A673 (cell line): Measurements from ENCODE around the gene SMIM28.

Source experiments
- CTCF ChIP-seq: fragments of 300-800, 200-600 bp; sonication (generic); conservative IDR thresholded peaks from 2 replicates; pipeline ENCODE4 v1.5.1; 2017; ENCODE audit warnings: low read depth, mild to moderate bottlenecking, antibody characterized with exemption, low read length, moderate library complexity, mixed read lengths
- EZH2 ChIP-seq: fragments of 200-600 bp; sonication (generic); IDR thresholded peaks from 2 replicates; pipeline ENCODE4 v1.6.1; 2017; ENCODE audit warnings: borderline replicate concordance, low read depth, mild to moderate bottlenecking, mixed read lengths, antibody characterized with exemption, low read length; ENCODE audit not compliant: poor library complexity, severe bottlenecking

- TF ChIP-seq EZH2: no peak
- TF ChIP-seq CTCF: no peak
These were observed 19.7 kb downstream of the SMIM28 start for GRCh38 chr6:138397128-138398122.
